ENCODE data around the gene KLHL29.

- TF ChIP-seq CTCF (conservative IDR thresholded peaks at IDR 0.05) (no peak), ZFX (IDR thresholded peaks at IDR 0.05) (no peak)
Measured at GRCh38 chr2:23492337-23492675, 107.3 kb downstream of the KLHL29 start.
